GM13977 (cell line): ENCODE measurements around the gene DERL2.

Experiments
- DNase-seq: peaks from one replicate; pipeline ENCODE4 v3.0.0; 2012; ENCODE audit warnings: low spot score
- in situ Hi-C: fragments of 300-500 bp; cut with MboI; formaldehyde crosslinking; loops from one replicate; pipeline ENCODE4 v1.12.0; 2022; ENCODE audit warnings: low sequenced_read_pairs, low pct_unique_long_range_greater_than_20kb, mixed read lengths, inconsistent platforms; ENCODE audit not compliant: unreplicated experiment
- TF ChIP-seq, protein P1 (sequence below): IDR thresholded peaks from 2 replicates; pipeline ENCODE4 v1.5.1; 2012; ENCODE audit warnings: mild to moderate bottlenecking, control low read depth; ENCODE audit not compliant: insufficient read depth; ENCODE audit errors: extremely low read depth, missing control alignments

Gene DERL2

DNA sequence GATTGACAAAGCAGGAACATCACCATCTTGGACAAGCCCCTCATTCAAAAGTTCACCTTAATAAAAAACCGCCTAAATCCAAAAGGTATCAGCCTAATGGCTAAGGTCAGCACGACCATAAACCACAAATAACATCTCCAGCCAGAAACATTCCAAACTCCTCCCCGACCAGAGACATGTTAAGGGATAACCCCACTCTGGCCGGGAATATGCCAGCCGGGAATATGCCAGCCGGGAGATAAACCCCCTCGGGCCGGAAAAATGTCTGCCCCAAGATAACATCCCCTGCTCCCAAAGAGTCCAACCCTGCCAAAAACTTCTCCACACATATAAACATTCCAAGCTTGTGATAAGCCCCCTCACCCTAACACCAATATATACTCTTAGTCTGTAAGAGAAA, 18.6 kb downstream of the DERL2 start:
- in situ Hi-C loops, result no loop called here
- no peak for DNase-seq

GRCh38 chr17:5466295-5466694, 19.7 kb downstream of the DERL2 start:
- in situ Hi-C loops, result no loop called here
- TF ChIP-seq, protein P1, sequence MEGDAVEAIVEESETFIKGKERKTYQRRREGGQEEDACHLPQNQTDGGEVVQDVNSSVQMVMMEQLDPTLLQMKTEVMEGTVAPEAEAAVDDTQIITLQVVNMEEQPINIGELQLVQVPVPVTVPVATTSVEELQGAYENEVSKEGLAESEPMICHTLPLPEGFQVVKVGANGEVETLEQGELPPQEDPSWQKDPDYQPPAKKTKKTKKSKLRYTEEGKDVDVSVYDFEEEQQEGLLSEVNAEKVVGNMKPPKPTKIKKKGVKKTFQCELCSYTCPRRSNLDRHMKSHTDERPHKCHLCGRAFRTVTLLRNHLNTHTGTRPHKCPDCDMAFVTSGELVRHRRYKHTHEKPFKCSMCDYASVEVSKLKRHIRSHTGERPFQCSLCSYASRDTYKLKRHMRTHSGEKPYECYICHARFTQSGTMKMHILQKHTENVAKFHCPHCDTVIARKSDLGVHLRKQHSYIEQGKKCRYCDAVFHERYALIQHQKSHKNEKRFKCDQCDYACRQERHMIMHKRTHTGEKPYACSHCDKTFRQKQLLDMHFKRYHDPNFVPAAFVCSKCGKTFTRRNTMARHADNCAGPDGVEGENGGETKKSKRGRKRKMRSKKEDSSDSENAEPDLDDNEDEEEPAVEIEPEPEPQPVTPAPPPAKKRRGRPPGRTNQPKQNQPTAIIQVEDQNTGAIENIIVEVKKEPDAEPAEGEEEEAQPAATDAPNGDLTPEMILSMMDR, result no peak
- DNase-seq, result no peak

More for the DNA sequence above, 18.6 kb downstream of the DERL2 start:
- TF ChIP-seq, protein P1, result no peak

GRCh38 chr17:5464717-5465507, 21.1 kb downstream of the DERL2 start:
- TF ChIP-seq, protein P1, result no peak
- in situ Hi-C loops, result no loop called here

GRCh38 chr17:5446786-5447185, 39.2 kb downstream of the DERL2 start:
- in situ Hi-C loops, result no loop called here
- DNase-seq, result no peak
- TF ChIP-seq, protein P1, result no peak

More at GRCh38 chr17:5464717-5465507, 21.1 kb downstream of the DERL2 start:
- DNase-seq, result no peak

GRCh38 chr17:5444209-5444608, 41.8 kb downstream of the DERL2 start:
- in situ Hi-C loops, result no loop called here
- TF ChIP-seq, protein P1, result no peak
- no peak for DNase-seq

GRCh38 chr17:5443728-5444127, 42.2 kb downstream of the DERL2 start:
- in situ Hi-C loops, result no loop called here
- TF ChIP-seq, protein P1, result no peak
- DNase-seq, result no peak

DNA sequence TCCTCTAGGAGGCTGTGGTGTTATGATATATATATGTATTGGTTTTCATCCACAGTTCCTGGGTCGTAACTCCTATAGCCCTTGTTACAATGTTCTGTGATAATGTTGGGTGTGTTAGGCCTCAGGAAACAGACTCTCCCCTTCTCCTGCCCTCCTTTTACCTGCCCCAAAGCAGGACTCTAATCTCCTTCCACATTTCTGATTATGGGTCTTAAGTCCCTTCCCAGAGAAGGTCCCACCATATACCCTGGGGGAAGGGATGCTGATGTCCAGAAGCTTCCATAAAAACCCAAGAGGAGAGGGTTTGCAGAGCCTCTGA, 46.6 kb downstream of the DERL2 start:
- TF ChIP-seq, protein P1, result no peak
- DNase-seq, result no peak
- in situ Hi-C loops, result no loop called here
